Mammary epithelial cell (primary cell): Measurements from ENCODE around the gene PLEKHM1.

Experiments
- CTCF ChIP-seq, 2 donors: IDR thresholded peaks in 1 of 2; conservative IDR thresholded peaks in 1 of 2; 2 replicates each; pipeline ENCODE4 v1.5.1; 2011 to 2012; ENCODE audit warnings: inconsistent platforms in 2 of 2, low read length in 2 of 2, mild to moderate bottlenecking in 2 of 2, control low read depth in 1 of 2, low read depth in 1 of 2; ENCODE audit not compliant: insufficient read depth in 1 of 2; ENCODE audit errors: extremely low read depth in 1 of 2
- EZH2 ChIP-seq: IDR thresholded peaks from 2 replicates; pipeline ENCODE4 v1.6.1; 2012; ENCODE audit warnings: low read length, inconsistent platforms, borderline replicate concordance

GRCh38 chr17:45423975-45424335 lies 66.6 kb downstream of the PLEKHM1 start:
- TF ChIP-seq CTCF (conservative IDR thresholded peaks at IDR 0.05 in 1 of 2, IDR thresholded peaks at IDR 0.05 in 1 of 2; ENCODE audit: extremely low read depth in 1 of 2, insufficient read depth in 1 of 2, low read depth in 1 of 2, low read length in 2 of 2) (no peak), EZH2 (no peak)
